ENCODE results near the gene ABCB1. TPM values are rescaled to one million over a fixed set of nuclear protein-coding genes. Genes with fewer than 3 reads are reported as not detected.

Gene ABCB1
- total and polyA plus RNA-seq, 3 donors from 2014 or later: 6.5 to 8.6 (median 7.1) TPM

DNA sequence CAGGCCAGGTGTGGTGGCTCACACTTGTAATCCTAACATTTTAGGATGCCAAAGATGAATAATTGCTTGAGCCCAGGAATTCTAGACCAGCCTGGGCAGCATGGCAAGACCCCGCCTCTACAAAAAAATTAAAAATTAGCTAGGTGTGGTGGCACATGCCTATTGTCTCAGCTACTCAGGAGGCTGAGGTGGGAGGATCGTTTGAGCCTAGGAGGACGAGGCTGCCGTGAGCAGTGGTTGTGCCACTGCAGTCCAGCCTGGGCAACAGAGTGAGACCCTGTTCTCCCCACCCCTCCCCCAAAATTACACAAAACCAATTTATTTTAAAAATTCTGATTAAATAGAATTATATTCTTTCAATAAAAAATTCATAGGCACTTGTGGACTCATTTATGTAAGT, 39.0 kb downstream of the ABCB1 start:
- Histone ChIP-seq H3K27me3 (no peaks in the 10 kb centered on the region), H3K4me3 (no peak overlapping the region), H3K9me3 (no peaks in the 10 kb centered on the region), H3K4me1 (no peaks in the 10 kb centered on the region), H3K36me3 (ENCODE audit: low read depth, missing control alignments) (no peaks in the 10 kb centered on the region), H3K27ac (no peak overlapping the region)
- intact Hi-C loops (cut with DNase I; ENCODE audit: low total_unique reads): no loop called here
- no peak for DNase-seq
- 81 to 94% methylated on average over 4 of the region's 4 CpGs for WGBS, 2 donors
- TF ChIP-seq, protein P1, sequence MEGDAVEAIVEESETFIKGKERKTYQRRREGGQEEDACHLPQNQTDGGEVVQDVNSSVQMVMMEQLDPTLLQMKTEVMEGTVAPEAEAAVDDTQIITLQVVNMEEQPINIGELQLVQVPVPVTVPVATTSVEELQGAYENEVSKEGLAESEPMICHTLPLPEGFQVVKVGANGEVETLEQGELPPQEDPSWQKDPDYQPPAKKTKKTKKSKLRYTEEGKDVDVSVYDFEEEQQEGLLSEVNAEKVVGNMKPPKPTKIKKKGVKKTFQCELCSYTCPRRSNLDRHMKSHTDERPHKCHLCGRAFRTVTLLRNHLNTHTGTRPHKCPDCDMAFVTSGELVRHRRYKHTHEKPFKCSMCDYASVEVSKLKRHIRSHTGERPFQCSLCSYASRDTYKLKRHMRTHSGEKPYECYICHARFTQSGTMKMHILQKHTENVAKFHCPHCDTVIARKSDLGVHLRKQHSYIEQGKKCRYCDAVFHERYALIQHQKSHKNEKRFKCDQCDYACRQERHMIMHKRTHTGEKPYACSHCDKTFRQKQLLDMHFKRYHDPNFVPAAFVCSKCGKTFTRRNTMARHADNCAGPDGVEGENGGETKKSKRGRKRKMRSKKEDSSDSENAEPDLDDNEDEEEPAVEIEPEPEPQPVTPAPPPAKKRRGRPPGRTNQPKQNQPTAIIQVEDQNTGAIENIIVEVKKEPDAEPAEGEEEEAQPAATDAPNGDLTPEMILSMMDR (IDR thresholded peaks at IDR 0.05): no peak
- no peak for TF ChIP-seq POLR2A (IDR thresholded peaks at IDR 0.05)

DNA sequence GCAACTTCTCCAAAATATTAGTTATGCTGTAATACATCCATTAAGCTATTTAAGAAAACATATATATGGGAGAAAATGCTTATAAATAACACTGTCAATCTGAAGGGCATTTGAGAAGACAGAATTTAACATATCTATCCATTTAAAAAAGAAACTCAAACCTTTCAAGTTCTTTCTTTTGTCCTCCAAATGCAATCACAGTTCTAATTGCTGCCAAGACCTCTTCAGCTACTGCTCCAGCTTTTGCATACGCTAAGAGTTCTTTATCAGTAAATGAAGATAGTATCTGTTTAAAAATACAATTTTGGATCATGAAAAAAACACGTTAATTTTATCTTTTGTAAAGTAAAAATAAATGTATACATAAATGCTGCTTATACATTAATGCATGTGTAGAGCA, 39.6 kb downstream of the ABCB1 start:
- H3K4me3 ChIP-seq: no peak overlapping the region
- DNase-seq: no peak
- H3K9me3 ChIP-seq: no peaks in the 10 kb centered on the region
- H3K36me3 ChIP-seq (ENCODE audit: low read depth, missing control alignments): no peaks in the 10 kb centered on the region
- WGBS, 2 donors: 61 to 66% methylated on average over 2 of the region's 2 CpGs
- no peak for TF ChIP-seq POLR2A (IDR thresholded peaks at IDR 0.05)
- TF ChIP-seq, protein P1 (IDR thresholded peaks at IDR 0.05): no peak
- H3K4me1 ChIP-seq: no peaks in the 10 kb centered on the region
- H3K27ac ChIP-seq: no peak overlapping the region
- intact Hi-C loops (cut with DNase I; ENCODE audit: low total_unique reads): no loop called here
- H3K27me3 ChIP-seq: no peaks in the 10 kb centered on the region

DNA sequence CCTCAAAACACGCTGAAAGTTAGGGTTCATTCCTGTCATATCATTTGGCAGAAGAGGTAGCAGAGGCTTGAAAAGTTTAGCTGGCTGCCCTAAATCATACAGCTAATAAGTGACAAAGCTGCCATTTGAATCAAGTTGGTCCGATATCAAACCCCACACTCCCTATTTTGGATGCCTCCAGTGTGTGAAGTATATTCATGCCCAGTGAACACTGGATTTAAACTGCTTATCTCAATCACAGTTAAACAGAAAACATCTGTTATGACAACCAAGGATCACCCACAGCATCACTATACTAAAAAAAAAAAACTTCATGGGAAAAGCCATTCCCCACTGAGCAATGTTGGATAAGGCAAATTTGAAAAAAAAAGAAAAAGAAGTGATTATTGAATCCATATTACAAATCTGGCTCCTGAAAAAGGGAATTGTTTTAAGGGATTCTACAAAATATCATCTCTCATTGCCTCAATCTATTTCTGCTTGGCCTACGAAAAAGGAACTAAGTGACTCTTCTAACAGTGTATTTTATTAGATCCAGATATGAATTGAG, 48.3 kb downstream of the ABCB1 start:
- no peaks in the 10 kb centered on the region for H3K36me3 ChIP-seq (ENCODE audit: low read depth, missing control alignments)
- no peaks in the 10 kb centered on the region for H3K4me1 ChIP-seq
- no peak overlapping the region for H3K27ac ChIP-seq
- DNase-seq: no peak
- H3K27me3 ChIP-seq: no peaks in the 10 kb centered on the region
- 60 to 62% methylated on average over 3 of the region's 3 CpGs for WGBS, 2 donors
- TF ChIP-seq, protein P1 (IDR thresholded peaks at IDR 0.05): no peak
- TF ChIP-seq POLR2A (IDR thresholded peaks at IDR 0.05): no peak
- no peak overlapping the region for H3K4me3 ChIP-seq
- H3K9me3 ChIP-seq: no peaks in the 10 kb centered on the region
- intact Hi-C loops (cut with DNase I; ENCODE audit: low total_unique reads): no loop called here

DNA sequence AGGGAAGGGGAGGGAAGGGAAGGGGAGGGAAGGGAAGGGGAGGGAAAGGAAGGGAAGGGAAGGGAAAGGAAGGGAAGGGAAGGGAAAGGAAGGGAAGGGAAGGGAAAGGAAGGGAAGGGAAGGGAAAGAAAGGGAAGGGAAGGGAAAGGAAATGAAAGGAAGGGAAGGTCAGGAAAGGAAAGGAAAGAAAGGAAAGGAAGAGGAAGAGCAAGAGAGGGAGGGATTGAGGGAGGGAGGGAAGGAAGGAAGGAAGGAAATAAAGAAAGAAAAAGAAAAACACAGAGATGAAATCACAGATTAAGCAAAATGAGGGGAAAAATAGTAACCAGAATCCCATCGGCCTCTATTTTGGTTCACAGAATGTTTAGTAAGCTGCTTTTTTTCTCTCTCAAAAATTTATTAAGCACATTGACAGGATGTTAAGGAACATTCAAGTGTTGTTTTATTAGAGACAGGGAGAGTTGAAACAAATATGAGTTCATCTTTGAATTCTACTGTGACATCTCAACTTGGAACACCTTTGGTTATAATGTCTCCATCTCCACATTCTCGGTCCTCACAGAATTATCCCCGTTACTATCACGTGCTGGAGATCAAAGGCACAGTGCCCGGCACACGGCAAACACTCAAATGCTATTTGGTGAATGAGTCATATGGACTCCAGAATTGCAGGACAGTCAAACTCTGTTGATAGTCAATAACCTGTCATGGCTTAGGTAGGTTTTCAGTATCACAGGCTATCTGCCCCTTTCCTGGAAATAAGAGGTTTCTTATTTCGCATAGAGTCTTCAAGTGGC, 52.4 kb downstream of the ABCB1 start:
- no peak for TF ChIP-seq POLR2A (IDR thresholded peaks at IDR 0.05)
- TF ChIP-seq, protein P1 (IDR thresholded peaks at IDR 0.05): no peak
- Histone ChIP-seq H3K4me1 (no peaks in the 10 kb centered on the region), H3K27ac (no peak overlapping the region), H3K36me3 (ENCODE audit: low read depth, missing control alignments) (no peaks in the 10 kb centered on the region), H3K4me3 (no peak overlapping the region), H3K27me3 (no peaks in the 10 kb centered on the region), H3K9me3 (no peaks in the 10 kb centered on the region)
- intact Hi-C loops (cut with DNase I; ENCODE audit: low total_unique reads): no loop called here
- 93 to 94% methylated on average over 7 of the region's 7 CpGs for WGBS, 2 donors
- DNase-seq: no peak
